Superior temporal gyrus (tissue), 1 donor: Measurements from ENCODE around the gene TREH.
"Not testable (repeated sequence)": the region's sequence is repeated elsewhere in the genome, so short reads cannot be mapped to it uniquely, and the experiment has no call there.

Source experiments
- DNase-seq: peaks from one replicate; pipeline ENCODE4 v3.0.0-alpha.2; 2016; ENCODE audit errors: extremely low spot score

TREH gene

DNA sequence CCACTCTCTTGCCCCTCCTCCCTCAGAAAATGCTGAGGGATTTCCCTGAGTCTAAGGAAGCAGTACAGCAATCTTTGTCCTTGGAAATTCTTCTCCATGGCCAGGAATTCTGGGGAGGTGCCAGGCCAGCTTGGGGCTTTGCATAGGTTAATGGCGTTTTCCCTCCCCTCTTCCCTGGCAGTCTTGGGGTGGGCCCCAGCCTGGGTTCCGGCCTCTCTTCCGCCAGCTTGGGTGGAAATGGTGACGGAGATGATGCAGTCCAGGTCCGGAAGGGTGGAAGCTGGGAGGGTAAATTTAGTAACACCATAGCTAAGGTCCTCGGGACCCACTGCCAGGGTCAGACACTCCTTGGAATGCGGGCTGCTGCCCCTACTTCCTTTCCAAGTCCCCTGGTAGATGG is 67.1 kb downstream of the TREH start:
- DNase-seq, result no peak

DNA sequence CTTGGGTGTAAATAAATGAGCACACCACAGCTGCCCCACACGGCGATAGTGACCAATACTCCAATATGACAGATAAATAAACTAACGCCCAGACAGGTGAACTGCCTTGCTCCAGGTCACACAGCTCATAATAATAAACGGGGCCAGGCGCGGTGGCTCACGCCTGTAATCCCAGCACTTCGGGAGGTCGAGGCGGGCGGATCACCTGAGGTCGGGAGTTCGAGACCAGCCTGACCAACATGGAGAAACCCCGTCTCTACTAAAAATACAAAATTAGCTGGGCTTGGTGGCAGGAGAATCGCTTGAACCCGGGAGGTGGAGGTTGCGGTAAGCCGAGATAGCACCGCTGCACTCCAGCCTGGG is 68.0 kb downstream of the TREH start:
- not testable (repeated sequence) for DNase-seq

DNA sequence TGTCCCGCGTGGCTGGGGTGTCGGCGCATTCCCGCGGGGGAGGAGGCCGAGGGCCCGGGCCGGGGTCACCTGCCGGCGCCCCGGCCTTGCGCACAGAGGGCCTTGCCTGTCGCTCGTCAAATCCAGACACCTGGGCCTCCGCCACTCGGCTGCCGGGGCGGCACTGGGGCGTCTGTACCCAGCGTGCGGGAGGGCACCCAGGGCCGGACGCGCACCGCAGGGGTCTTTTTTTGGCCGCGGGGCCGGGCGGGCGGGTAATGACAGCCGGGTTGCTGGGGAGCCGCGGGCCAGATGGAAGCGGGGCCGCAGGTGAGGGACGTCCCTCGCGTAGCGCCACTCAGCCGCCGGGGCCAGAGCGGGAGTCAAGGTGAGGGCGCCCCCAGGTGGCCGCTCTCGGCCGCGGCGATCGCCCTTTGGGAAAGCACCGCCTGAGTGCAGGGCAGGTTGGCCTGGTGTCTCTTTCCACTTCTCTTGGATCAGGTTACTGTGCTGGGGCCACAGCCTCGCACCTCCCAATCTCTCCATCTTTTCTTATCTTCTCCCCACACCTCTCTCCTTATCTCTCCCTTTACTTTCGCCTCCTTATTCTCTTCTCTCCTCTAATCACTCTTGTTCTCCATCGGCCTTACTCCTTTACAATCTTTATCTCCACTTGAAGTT is 68.5 kb downstream of the TREH start:
- DNase-seq, result peak; percentile 76

DNA sequence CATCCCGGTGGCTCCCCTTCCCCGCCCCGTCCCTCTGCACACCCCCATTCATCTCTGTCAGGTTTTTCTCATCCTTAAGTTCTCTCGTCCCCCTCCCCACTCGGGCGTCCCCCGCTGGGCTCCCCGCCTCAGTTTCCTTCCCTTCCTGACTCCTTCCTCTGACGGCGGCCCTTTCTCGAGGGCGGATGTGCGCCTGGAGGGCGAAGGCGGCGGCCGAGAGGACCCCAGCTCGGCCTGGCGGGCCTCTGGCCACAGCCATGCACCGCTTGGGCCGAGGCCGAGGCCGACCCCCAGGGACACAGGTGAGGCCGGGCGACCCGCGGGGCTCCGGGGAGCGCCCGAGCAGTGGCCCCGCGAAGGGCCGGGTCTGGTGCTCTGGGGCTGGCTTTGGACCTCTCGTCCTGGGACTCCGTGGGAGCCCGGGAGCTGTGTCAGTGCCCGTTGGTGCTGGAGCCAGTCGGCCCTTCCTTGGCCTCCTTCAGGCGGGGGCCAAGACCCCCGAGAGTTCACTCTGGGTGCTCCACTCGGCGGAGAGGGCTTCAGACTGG is 69.2 kb downstream of the TREH start:
- DNase-seq, result no peak

DNA sequence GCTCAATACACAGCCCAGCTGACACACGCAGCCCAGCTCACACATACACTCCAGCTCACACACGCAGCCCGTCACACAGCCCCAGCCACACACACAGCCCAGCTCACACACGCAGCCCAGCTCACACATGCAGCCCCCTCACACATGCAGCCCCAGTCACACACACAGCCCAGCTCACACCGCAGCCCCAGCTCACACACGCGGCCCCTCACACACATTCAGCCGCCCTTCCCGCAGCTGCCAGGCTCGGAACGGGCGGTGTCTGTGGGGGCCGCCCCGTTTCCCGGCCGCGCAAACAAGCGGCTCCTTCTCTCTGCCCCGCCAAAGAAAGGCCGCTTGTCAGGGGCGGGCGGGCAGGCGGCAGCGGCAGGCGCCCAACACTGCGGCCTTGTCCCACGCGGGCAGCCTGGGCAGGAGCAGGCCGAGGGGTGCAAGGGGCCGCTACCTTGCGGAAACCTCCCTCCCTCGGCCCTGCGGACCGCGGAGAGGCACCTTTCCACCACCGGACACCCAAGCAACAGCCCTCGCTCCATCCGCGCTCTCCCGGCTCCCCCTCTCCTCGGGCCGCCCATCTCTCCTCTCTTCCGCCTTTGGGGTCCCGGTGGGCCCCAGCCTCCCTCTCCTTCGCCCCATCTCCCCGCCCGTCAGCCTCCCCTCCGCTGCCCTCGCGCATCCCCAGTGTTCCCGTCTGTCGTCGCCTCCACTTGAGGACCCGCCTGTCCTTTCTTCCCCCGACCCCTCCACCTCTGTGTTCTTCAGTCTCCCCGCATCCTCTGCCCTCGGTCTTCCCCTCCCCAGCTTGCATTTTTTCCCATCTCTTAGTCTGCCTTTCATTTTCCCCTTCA is 69.8 kb downstream of the TREH start:
- peak; percentile 79 for DNase-seq

DNA sequence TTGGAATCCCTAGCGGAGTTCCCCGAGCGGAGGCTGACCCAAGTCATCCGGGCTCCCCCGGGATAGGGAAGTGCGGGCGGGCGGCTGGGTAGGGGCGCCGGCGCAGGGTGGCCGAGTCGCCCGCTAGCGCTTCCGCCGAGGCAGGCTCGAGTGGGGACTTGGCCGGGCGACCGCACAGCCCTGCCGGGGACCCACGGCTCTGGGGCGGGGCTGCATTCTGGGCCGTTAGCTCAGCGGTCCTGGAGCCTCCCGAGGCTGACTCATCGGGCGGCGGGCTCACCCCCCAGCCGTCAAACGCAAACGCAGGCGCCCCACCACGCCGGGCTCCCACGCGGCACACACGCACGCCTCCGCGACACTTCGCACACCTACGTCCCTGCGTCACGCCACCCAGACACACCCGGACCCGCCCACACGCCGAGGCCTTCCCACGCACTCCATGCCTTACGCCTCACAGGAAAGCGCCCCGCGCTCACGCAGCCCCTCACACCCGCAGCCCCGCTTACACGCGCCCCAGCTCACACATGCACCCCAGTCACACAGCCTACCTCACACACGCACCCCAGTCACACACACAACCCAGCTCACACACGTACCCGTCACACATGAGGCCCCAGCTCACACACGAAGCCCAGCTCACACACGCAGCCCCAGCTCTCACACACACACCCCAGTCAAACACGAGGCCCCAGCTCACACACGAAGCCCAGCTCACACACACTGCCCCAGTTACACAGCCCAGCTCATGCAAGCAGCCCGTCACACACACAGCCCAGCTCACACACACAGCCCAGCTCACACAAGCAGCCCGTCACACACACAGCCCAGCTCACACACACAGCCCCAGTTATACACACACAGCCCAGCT is 70.9 kb downstream of the TREH start:
- peak; percentile 34 for DNase-seq

DNA sequence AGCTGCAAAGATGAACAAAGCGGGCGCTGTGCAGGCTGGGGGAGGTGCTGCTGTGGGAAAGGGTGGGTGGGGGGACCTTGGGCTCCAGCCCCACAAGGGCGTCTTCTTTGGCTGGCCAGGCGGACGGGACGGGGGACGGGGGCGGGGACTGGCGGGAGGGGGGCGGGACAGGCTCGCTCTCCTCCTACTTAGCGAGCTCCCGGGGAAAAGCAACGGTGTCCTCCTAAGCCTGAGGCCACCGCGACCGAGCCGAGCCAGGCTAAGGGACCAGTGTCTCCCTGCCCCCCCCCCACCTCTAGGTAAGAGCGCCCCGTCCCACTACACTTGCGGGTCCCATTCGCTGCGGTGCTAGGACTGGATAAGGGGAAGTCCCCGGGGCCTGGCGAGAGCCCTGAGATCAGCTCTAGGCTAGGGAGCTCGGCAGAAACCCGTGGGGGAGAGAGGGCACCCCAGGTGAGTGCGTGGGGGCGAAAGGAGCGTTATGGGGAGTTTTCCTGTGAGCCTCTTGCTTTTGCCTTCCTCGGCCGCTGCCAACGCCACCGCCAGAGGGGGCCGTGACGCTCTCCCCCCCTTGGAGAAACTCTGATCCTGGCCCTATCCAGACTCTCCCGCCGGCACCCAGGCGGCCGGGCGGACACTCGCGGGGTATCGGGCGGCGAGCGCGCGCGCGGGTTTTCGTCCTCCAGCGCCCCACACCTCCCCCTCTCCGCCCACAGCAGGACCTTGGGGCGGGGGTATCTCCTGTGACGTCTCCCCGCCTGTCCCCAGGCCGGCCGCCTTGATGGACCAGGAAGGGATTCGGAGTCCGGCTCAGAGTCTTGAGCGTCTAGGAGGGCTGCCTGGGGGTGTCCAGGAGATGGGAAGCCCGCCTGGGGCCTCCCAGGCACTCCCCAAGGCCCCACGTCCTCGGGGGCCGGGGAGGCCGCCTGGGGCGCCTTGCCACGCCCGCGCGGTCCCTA is 71.8 kb downstream of the TREH start, which contains the start of gene PHLDB1:
Gene PHLDB1 (plus strand): TSS at position 215 of the 959 bp plus-strand sequence. CDS start 6,222 bp downstream, outside the sequence.
- peak; percentile 72 for DNase-seq
